ENCODE data around the gene ANKRD53.
"Not testable (repeated sequence)": the region's sequence is repeated elsewhere in the genome, so short reads cannot be mapped to it uniquely, and the experiment has no call there.

ANKRD53 gene

DNA sequence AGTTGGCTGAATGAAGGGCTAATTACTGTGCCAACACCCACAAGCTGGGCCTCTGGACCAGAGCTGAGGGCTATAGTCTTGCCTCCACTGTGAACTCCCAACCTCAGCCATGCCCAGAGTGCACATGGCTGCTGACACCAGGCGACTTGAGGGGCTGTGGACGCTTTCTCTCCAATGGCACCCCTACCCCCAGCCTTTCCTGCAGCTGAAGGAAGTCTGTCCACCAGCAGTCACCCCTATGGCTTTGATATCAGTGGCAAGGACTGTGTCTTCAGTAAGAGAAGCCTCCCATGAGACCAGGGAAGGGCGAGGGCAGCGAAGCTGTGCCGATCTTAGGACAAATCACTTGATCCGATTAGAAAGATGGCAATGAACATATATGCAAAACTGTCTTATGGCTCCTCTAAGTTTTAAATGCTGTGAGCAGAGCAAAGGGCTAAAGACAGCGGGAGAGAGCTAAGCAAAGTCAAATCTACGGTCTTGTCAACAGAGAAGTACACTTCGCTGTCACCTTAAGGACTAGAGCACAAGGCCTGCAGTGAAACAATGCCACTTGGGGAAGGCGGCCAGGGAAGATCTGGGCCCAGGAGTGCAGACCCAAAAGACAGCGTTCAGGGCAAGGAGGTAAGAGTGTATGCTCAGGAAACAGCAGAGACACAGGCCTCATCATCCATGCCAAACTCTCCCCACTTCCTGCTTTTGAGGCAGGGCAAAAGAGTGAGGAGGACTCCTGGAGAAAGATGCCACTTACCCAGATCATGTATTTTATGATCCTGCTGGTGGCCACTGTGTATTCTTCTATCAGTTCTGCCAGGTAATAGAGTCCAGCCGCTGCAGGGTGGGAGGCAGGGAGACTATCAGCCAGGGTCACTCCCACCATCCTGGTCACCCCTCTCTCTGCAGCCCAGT is 14.8 kb downstream of the ANKRD53 start:
- FAIRE-seq, result no peak

DNA sequence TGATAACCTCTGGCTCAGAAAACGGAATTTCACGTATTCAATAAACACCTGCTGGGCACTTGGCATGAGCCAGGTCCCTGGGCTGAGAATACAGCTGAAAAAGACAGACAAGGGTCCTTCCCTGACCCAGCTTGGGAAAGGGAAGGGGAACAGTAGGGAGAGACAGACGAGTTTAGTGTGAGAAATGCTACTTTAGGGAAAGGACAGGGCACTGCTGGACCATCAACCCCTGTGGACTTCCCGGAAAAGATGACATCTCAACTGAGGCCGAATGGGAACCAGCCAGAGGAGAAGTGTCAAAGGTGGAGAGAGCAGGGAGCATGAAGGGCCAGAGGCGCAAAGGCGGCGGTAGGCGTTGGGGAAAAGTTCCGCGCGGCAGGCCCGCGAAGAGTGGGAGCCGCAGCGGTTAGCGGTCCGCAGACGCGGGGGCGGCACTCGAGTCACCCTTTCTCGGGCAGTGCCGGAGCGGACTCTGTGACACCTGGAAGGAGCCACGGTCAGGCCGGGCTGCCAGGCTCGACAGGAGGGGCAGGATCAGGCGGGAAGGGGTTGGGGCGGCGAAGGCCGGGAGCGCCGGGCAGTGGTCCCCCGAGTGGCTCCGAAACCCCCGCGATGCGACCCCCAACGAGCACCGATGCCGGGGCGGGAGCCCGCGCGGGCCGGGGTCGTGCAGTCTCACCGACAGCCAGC is 15.7 kb downstream of the ANKRD53 start:
- no peak for FAIRE-seq

DNA sequence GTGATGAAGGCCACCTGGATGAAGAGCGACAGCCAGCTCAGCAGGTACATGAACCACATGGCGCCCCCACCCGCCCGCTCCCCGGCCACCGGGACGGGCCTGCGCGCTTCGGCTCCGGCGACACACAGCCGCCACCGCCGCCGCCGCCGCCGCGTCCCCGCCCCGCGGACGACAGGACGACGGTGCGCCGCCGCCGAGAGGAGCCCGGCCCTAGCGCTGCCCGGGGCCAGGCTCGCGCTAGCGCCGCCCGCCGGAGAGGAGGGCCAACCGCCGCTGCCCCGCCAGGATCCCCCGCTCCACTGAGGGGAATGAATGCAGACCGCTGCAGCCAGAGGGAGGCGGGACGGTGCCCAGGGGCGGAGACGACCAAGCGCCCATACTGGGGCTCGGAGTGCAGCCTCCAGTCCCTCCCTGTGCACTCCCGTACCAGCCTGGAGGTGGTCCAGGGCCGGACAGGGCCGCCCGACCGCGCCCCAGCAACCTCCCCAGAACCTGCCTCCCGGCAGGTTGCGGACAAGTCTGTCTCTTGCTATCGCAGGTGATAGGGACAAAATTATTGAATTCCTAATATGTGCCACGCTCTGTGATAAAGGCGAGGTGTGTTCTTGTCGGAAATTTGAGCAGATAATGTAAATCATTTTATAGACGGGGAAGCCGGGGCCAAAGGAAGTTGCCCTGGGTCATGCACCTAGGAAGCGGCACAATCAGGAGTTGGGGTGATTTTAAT is 16.4 kb downstream of the ANKRD53 start, which contains the start of gene TEX261:
TEX261 (minus strand) TSS at position 175 of the 727 bp plus-strand sequence; CDS start at position 59, 116 bp downstream.
- no peak for FAIRE-seq

DNA sequence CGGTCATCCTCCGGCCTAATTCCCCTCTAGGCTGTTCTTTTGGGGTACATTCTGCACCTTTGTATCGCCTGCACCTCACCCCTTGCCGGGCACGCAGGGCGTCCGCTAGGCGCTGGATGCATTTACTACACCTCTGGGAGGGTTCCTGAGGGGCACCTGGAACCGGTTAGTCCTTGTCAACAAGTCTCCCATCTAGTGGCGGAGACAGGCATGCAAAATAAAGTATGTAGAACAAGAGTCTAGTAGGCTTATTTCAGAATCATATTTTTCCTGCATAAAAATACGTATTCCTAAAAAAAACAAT is 16.9 kb downstream of the ANKRD53 start:
- FAIRE-seq, result no peak

DNA sequence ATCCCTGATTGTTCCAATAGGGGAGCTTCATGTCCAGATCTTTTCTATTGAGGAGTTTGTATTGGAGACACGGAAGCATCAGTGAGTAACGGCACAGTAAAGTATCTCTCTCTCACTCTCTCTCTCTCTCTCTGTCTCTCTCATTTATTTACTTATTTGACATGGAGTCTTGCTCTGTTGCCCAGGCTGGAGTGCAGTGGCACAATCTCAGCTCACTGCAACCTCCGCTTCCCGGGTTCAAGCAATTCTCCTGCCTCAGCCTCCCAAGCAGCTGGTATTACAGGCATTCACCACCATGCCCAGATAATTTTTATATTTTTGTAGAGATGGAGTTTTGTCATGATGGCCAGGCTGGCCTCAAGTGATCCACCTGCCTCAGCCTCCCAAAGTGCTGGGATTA is 20.5 kb downstream of the ANKRD53 start:
- FAIRE-seq, result not testable (repeated sequence)

DNA sequence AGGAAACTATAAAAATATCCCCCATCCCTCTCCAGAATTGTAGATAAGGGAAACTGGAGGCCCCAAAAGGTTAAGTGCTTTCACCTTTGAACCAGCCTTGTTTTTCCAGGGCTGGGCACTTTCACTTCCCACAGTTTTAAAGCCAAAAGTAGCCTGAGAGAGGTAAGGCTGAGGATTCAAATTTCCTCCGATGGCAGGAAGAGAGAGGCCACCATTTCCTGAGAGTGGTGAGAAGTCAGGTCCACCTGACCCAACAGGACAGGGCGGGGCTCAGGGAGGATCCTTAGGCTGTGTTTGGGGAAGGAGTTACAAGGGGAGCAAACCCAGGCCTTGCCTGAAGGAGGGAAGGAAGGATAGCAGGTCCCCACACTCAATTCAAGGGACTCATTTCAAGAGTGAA is 20.9 kb downstream of the ANKRD53 start:
- no peak for FAIRE-seq

DNA sequence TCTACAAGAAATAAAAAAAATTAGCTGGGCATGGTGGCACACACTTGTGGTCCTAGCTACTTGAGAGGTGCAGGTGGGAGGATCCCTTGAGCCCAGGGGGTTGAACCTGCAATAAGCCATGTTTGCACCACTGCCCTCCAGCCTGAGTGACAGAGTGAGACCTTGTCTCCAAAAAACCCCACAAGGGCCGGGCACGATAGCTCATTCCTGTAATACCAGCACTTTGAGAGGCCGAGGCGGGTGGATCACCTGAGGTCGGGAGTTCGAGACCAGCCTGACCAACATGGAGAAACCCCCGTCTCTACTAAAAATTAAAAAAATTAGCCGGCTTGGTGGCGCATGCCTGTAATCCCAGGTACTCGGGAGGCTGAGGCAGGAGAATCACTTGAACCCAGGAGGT is 21.5 kb downstream of the ANKRD53 start:
- FAIRE-seq, result not testable (repeated sequence)

DNA sequence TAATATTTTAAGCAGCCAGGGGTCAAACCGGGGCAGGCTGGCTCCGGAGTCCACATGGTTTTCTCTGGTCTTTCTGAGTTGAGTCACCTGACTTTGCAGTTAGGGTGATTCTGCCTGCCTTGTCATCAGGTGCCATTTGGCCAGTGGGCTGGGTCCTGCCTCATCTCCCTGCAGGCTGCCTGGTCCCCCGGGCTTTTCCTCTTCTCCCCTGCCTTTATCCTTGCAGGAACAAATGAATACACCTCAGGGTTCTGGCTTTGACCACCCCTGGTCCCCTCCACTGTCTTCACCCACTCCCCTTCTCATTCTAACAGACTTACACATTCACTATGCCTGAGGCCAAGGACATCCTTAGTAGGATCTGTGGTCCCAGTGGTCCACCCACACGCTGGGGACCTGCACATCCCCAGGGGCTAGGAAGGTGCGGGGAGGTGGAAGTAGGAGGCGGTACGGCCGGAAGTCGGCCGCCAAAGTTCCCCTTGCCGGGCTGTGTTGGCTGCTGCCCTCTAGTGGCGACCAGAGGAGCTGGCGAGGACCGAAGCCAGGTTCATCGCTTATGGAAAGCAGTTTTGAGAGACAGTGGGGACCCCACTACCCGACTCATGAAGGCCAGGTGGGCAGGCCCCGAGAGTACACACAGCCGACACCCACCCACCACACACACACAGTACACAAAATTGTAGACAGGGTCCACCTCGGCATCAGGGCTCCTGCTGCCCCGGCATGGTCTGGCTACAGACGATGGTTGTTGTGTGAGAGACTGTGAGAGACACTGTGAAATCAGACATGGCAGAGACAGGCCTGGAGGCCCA is 22.6 kb downstream of the ANKRD53 start:
- FAIRE-seq, result no peak

DNA sequence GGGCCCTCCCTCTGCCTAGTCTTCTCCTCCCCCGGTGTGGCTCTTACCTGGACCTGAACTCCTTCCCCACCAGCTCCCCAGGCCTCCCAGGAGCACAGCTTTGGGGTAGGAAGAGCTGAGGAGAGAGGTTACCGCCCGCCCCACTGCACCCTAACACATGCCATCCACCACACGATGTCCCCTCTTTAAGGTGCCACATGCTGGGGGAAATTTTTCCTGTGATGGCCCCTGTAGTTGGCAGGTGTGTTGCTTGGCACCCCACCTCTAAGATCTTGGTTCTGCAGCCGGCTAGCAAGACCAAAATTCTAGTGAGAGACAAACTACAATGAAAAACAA is 23.1 kb downstream of the ANKRD53 start:
- FAIRE-seq, result no peak

DNA sequence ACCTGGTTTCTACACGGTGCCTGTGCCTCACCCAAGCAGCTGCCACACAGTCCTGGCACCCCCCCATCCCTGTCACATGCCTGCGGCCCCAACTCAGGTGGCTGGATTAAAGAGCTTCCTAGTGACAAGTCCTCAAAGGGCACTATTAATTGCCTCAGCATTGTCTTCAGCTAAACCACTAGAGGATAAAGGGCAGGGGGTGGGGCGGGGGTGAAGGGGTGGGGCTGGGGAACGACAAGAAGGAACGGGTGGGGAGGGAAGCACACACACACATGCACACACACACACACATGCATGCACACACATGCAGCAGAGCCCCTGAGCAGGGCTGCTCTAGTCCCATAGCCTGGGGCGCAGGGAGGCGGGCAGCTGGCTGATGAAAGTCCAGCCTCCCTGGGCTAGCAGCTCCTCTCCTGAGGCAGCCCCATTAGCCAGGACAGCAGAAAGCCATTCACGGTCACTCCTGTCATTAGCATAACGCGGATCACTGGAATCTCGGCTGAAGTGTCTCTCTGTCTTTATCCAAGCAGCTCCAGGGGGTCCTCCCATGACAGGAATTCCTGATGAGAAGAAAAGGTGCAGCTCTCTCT is 23.6 kb downstream of the ANKRD53 start:
- FAIRE-seq, result no peak

DNA sequence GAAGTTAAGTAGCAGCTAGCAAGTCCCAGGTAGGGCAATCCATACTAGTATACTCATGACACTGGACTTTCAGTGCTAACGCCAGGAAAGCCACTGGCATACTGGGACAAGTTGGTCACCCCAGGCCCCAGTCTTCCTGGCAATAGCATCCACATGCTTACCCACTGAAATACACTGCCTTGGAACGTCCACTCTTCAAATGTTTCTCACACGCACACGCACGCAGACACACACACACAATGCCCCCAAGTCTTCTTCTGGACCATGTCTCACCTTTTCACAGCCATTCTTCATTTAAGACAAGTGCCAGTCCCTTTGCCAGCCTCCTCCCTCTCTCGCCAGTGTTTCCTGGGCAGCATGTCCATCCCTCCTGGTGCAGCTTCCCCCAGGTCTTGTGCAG is 25.0 kb downstream of the ANKRD53 start:
- FAIRE-seq, result no peak

DNA sequence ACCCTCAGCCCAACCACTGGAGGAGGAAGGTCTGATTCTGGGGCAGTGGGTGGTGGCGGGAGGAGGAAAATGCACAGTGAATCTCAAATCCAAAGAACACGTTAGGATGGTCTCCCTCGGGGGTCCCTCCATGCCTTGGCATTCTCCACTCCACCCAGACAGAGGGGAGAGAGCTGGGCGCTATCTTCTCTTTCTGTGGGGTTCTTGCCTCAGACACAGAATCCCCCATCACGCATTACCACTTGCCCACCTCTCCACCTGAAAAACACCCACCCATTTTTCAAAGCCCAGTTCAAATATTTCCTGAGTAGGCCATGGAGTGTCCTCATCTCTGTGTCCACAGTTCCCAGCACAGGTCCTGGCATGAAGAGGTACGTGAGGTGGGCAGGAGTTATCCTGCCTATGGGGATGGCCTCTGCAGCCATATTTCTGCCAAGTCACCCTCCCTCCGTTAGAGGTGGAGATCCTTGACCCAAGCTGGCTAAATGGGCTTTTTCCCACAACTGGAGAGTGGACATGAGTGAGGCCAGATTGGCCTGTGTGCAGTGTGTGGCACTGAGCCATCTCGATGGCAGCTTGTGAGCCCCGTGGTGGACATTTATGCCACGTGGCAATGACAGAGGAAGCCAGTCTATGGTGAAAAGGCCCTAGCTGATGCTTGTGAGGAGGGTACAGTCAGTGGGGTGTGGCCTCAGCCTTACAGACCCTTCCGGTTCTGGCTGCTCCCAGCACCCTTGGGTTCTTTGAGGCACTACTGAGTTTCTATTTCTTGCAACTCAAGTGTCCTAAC is 25.7 kb downstream of the ANKRD53 start:
- FAIRE-seq, result no peak

DNA sequence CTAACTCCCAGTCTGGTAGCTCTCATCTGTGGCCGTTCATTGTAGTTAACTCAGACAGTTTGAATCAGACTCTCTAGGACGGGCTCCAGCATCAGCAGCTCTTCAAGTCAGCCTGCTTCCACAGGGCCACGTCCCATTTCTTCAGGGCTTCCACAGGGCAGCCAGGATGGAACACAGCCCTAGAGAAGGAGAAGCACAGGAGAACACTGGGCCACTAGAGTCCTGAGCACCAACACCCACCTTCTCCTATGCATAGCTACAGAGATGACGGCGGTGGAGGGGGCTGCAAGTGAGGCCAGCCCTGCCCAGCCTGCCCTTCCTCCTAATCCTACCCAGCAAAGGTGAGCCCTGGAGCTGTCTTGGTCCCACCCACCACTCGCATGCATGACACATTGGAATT is 26.4 kb downstream of the ANKRD53 start:
- FAIRE-seq, result no peak

DNA sequence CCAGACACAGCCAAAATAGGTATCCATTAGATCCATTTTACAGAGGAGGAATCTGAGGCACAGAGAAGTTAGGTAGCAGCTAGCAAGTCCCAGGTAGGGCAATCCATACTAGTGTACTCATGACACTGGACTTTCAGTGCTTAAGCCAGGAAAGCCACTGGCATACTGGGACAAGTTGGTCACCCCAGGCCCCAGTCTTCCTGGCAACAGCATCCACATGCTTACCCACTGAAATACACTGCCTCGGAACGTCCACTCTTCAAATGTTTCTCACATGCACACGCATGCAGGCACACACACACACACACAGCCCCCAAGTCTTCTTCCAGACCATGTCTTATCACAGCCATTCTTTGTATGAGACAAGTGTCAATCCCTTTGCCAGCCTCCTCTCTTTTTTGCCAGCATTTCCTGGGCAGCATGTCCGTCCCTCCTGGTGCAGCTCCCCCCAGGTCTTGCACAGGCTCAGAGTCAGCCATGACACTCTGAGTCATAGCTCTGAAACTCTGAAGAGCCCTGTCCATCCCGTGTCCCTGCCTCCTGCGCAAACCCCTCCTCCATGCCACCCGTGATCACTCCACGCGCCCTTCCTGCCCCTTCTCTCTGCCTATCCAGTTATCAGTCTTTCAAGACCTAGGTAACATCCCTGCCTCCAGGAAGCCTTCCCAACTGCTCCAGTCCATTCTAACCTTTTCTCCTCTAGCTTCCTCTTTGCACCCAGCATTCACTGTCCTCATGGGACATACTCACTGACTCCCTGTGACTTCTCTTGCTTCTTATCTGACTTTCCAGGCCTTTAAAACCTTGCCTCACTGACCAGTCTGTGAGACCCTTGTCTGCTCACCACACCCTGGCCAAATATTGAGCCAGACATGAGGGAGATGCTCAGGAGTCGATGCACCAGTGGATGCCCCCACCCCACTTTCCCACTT is 27.1 kb downstream of the ANKRD53 start:
- FAIRE-seq, result no peak

DNA sequence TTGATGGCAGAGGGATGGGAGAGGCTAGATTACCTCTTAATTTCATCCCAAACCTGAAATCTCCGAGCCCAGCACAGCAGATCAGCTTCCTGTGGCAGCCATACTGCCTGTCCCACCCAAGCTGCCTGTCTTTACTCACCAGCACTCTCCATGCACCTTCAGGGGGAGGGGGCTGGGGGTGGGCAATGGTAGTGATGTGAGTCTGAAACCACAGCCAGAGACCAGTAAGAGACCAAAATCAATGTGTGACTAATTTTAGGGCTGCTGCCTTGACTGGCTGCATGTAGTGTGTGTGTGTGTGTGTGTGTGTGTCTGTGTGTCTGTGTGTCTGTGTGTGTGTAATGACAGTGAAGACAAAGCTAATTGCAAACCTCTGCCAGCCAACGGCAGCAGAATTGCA is 27.9 kb downstream of the ANKRD53 start:
- no peak for FAIRE-seq

DNA sequence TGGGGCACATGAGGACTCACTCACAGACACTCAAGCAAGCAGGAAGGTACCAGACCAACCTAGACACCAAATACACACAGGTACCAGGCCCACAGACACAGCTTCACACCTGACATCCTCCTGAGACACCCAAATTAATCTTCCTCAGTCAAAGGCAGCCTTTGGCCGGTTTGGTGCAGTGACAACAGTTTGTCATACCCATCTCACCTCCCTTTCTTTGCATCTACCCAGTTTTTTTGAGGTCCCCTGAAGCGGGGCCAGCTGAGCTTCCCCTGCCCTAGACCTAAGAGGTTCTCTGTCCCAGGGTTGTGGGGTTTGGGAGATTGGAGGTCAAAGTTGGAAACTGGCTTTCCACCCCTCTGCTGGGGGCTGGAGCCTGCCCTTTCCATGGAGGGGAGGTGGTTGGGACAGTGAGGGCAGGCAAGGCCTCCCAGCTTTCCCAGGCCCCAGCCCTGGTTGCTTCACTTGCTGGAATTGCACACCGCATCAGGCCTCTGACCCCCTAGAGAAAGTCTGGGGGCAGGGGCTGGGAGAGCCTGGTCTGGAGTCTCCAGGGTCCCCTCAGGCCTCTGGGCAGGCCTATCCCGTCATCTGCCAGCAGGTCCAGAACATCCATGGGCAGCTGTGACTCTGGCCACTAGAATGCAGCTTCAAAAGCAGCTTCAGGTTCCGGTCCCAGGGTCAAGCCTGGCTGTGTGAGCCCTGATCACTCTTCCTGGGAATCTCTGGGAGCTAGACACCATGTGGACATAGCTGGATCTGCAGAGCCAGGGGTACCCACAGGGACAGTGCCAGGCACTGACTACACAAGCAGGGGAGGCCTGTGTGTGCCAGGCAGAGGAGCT is 28.7 kb downstream of the ANKRD53 start:
- FAIRE-seq, result no peak

DNA sequence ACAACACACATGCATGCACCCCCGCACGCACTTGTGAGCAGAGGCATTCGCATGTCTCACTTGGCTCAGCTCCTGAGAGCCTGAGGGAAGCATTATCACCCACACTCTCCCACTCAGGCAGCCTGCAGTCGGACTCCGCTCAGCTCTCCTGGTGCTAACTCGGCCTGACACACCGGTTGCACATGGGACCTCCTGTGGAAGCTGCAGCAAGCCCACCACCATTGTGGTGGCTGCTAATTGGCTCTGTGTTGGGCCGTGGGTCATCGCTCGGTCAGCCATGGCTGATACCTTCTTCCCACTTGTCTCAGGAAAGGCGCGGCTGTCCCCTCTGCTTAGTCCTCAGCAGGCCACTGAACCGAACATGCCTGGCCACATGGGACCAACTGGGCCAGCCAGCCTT is 29.9 kb downstream of the ANKRD53 start:
- no peak for FAIRE-seq

DNA sequence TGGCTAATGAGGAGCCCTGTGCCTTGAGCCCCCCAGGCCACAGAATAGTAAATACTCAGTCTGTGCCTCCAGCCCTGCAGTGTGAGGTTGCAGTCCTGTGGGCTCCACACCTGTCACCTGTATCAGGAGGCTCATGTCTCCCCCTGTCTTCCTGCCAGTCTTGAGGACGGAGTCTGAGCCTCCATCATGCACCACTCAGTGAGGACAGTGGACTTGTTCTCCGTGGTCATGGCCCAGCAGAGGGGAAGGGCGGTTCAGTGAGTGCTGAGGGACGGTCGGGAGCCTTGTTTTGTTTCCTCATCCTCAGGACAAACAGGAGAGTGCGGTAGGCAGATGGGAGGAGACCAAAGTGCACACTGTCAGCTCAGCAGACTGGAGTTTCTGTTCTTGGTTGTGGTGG is 33.4 kb downstream of the ANKRD53 start:
- FAIRE-seq, result not testable (repeated sequence)

DNA sequence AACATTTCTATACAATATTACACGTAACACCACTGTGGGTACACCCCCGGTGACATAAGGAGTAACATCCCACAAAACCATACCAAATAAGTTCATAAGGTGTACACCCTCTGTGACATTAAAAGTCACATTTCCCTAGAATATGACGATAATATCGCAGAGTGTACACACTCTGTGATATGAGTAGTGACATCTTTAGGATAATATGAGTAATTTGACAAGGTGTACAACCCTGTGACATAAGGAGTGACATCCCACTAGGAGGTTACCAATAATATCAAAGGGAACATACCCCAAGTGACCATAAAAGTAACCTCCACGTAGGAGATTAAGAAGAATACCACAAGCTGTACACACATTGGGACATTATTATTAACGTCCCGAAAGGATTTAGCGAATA is 40.2 kb downstream of the ANKRD53 start:
- FAIRE-seq, result no peak

Data from colon (tissue), 2 donors.